Spleen (tissue), 7 donors: ENCODE measurements around the gene FADS2.

Experiments used
- CTCF ChIP-seq, 11 experiments: fragments of 200-600 bp in 7 of 11; fragments of 450-650 bp in 4 of 11; sonication (generic) in 4 of 11; IDR thresholded peaks in 8 of 11; conservative IDR thresholded peaks in 3 of 11; 1 replicate in 7 of 11; 2 replicates in 4 of 11; pipeline versions ENCODE4 v1.4.0 to v1.8.0; 2016 to 2021; ENCODE audit warnings: antibody characterized with exemption in 11 of 11, inconsistent platforms in 4 of 11, mild to moderate bottlenecking in 1 of 11
- POLR2AphosphoS5 ChIP-seq, 3 donors: sonication (generic); formaldehyde crosslinking; IDR thresholded peaks; one replicate each; pipeline ENCODE4 v1.5.1; 2017; ENCODE audit warnings: antibody characterized with exemption in 3 of 3
- donor health status: DM: no; HTN: no; CAD: no; lungs with moderate emphysema.
- donor health status: DM: no; HTN: no; CAD: no.
- donor health status: DM: no; HTN: no; CAD: no.

- no peak for TF ChIP-seq CTCF (IDR thresholded peaks at IDR 0.05 in 8 of 11, conservative IDR thresholded peaks at IDR 0.05 in 3 of 11)
- TF ChIP-seq POLR2AphosphoS5 (IDR thresholded peaks at IDR 0.05), result no peak
Measured at GRCh38 chr11:61885784-61886580, 57.9 kb downstream of the FADS2 start.
